ENCODE data around the gene RNF26.

The RNF26 gene

GRCh38 chr11:119316016-119316728 lies 18.2 kb upstream of the RNF26 start:
- DNase-seq (ENCODE audit: low read depth, low spot score) = no peak

GRCh38 chr11:119316729-119317591 lies 17.4 kb upstream of the RNF26 start, which contains the start of gene MCAM:
MCAM (minus strand) TSS chr11:119317130; CDS start chr11:119317101, 29 bp downstream.
- DNase-seq (ENCODE audit: low read depth, low spot score) = no peak

- no peak for DNase-seq (ENCODE audit: low read depth, low spot score)
These were observed 16.6 kb upstream of the RNF26 start for GRCh38 chr11:119317592-119318239.

- DNase-seq (ENCODE audit: low read depth, low spot score) = no peak
These were observed 15.8 kb upstream of the RNF26 start for GRCh38 chr11:119318240-119319135.

- no peak for DNase-seq (ENCODE audit: low read depth, low spot score)
These were observed 15.1 kb upstream of the RNF26 start for GRCh38 chr11:119319136-119319699.

- no peak for DNase-seq (ENCODE audit: low read depth, low spot score)
These were observed 14.6 kb upstream of the RNF26 start for GRCh38 chr11:119319700-119320239.

- no peak for DNase-seq (ENCODE audit: low read depth, low spot score)
These were observed 14.0 kb upstream of the RNF26 start for GRCh38 chr11:119320240-119320775.

- no peak for DNase-seq (ENCODE audit: low read depth, low spot score)
These were observed 13.4 kb upstream of the RNF26 start for GRCh38 chr11:119320776-119321524.

- DNase-seq (ENCODE audit: low read depth, low spot score) = no peak
These were observed 12.0 kb upstream of the RNF26 start for GRCh38 chr11:119322360-119322739.

- no peak for DNase-seq (ENCODE audit: low read depth, low spot score)
These were observed 11.3 kb upstream of the RNF26 start for GRCh38 chr11:119322921-119323531.

- DNase-seq (ENCODE audit: low read depth, low spot score) = peak; percentile 58
These were observed 10.7 kb upstream of the RNF26 start for GRCh38 chr11:119323532-119324033.

GRCh38 chr11:119324189-119324588 lies 10.1 kb upstream of the RNF26 start:
- no peak for DNase-seq (ENCODE audit: low read depth, low spot score)

GRCh38 chr11:119329320-119329719 lies 5.0 kb upstream of the RNF26 start:
- DNase-seq (ENCODE audit: low read depth, low spot score) = no peak

GRCh38 chr11:119330237-119330636 lies 4.1 kb upstream of the RNF26 start:
- DNase-seq (ENCODE audit: low read depth, low spot score) = no peak

- DNase-seq (ENCODE audit: low read depth, low spot score) = no peak
These were observed 2.1 kb upstream of the RNF26 start for GRCh38 chr11:119332111-119332765.

GRCh38 chr11:119335091-119335654 lies 846 bp downstream of the RNF26 start:
- DNase-seq (ENCODE audit: low read depth, low spot score) = no peak

GRCh38 chr11:119335655-119336543 lies 1.6 kb downstream of the RNF26 start:
- DNase-seq (ENCODE audit: low read depth, low spot score) = no peak
